GM12872 (cell line): ENCODE results near the gene MARCHF9.

ENCODE experiments used
- CTCF ChIP-seq: IDR thresholded peaks from 3 replicates; pipeline ENCODE4 v1.5.1; 2011; ENCODE audit warnings: low read depth, mild to moderate bottlenecking, low read length, moderate library complexity; ENCODE audit not compliant: insufficient read depth

Gene MARCHF9

GRCh38 chr12:57738661-57739237 is 16.2 kb upstream of the MARCHF9 start, which contains the start of gene AGAP2:
TSS of gene AGAP2 (minus strand) at chr12:57738742. CDS start at chr12:57738246, 496 bp downstream.
- no peak for TF ChIP-seq CTCF

- TF ChIP-seq CTCF, result no peak
Measured at GRCh38 chr12:57739387-57739786, 15.5 kb upstream of the MARCHF9 start.

GRCh38 chr12:57739914-57740538 is 14.9 kb upstream of the MARCHF9 start:
- no peak for TF ChIP-seq CTCF

GRCh38 chr12:57740656-57741412 is 14.1 kb upstream of the MARCHF9 start:
- TF ChIP-seq CTCF, result no peak

GRCh38 chr12:57741413-57741789 is 13.5 kb upstream of the MARCHF9 start:
- TF ChIP-seq CTCF, result no peak

- TF ChIP-seq CTCF, result peak; percentile 72
Measured at GRCh38 chr12:57741844-57742738, 12.8 kb upstream of the MARCHF9 start.

GRCh38 chr12:57743769-57744168 is 11.1 kb upstream of the MARCHF9 start:
- TF ChIP-seq CTCF, result no peak
